Stimulated activated CD4-positive, alpha-beta T cell treated with anti-CD3 and anti-CD28 coated beads, Interleukin-1b, Interleukin-23, amount 100 ng/mL, for 1 hour (primary cell): ENCODE results near the gene CHI3L1.

Experiments used
- DNase-seq, 2 donors: peaks; one replicate each; pipeline ENCODE4 v3.0.0-alpha.2; 2020; ENCODE audit warnings: low read depth in 2 of 2

The CHI3L1 gene

GRCh38 chr1:203151362-203152157, 34.9 kb downstream of the CHI3L1 start:
- no peak for DNase-seq

- DNase-seq: no peak
Observed at GRCh38 chr1:203150511-203151297, 35.8 kb downstream of the CHI3L1 start.

GRCh38 chr1:203149188-203149840, 37.2 kb downstream of the CHI3L1 start:
- DNase-seq: no peak

- DNase-seq: no peak
Observed at GRCh38 chr1:203148579-203148978, 37.9 kb downstream of the CHI3L1 start.

- DNase-seq: no peak
Observed at GRCh38 chr1:203148127-203148526, 38.4 kb downstream of the CHI3L1 start.

- DNase-seq: no peak
Observed at GRCh38 chr1:203147376-203147775, 39.1 kb downstream of the CHI3L1 start.

- DNase-seq: no peak
Observed at GRCh38 chr1:203146537-203146936, 40.0 kb downstream of the CHI3L1 start.

- no peak for DNase-seq
Observed at GRCh38 chr1:203146042-203146369, 40.5 kb downstream of the CHI3L1 start.

GRCh38 chr1:203145321-203146041, 41.0 kb downstream of the CHI3L1 start:
- no peak for DNase-seq

- no peak for DNase-seq
Observed at GRCh38 chr1:203144661-203145060, 41.8 kb downstream of the CHI3L1 start.

GRCh38 chr1:203143641-203144040, 42.9 kb downstream of the CHI3L1 start:
- no peak for DNase-seq

- DNase-seq: no peak
Observed at GRCh38 chr1:203142684-203143408, 43.7 kb downstream of the CHI3L1 start.

- DNase-seq: no peak
Observed at GRCh38 chr1:203142124-203142523, 44.4 kb downstream of the CHI3L1 start.

- no peak for DNase-seq
Observed at GRCh38 chr1:203140743-203141520, 45.6 kb downstream of the CHI3L1 start.

GRCh38 chr1:203139976-203140475, 46.5 kb downstream of the CHI3L1 start:
- DNase-seq: no peak

GRCh38 chr1:203138066-203138465, 48.4 kb downstream of the CHI3L1 start:
- DNase-seq: no peak

GRCh38 chr1:203137324-203137723, 49.2 kb downstream of the CHI3L1 start:
- no peak for DNase-seq

- DNase-seq: no peak
Observed at GRCh38 chr1:203136409-203137042, 50.0 kb downstream of the CHI3L1 start.

GRCh38 chr1:203135636-203136305, 50.7 kb downstream of the CHI3L1 start:
- no peak for DNase-seq
